ENCODE results near the gene WDPCP. TPM values are rescaled to one million over a fixed set of nuclear protein-coding genes. Genes with fewer than 3 reads are reported as not detected.

Gene WDPCP
- total and polyA plus RNA-seq, 2 experiments from 2014 or later: 8.8 to 20.4 TPM

- TF ChIP-seq STAT1 (IDR thresholded peaks at IDR 0.05; ENCODE audit: unreplicated experiment): no peak
- TF ChIP-seq, protein P1, sequence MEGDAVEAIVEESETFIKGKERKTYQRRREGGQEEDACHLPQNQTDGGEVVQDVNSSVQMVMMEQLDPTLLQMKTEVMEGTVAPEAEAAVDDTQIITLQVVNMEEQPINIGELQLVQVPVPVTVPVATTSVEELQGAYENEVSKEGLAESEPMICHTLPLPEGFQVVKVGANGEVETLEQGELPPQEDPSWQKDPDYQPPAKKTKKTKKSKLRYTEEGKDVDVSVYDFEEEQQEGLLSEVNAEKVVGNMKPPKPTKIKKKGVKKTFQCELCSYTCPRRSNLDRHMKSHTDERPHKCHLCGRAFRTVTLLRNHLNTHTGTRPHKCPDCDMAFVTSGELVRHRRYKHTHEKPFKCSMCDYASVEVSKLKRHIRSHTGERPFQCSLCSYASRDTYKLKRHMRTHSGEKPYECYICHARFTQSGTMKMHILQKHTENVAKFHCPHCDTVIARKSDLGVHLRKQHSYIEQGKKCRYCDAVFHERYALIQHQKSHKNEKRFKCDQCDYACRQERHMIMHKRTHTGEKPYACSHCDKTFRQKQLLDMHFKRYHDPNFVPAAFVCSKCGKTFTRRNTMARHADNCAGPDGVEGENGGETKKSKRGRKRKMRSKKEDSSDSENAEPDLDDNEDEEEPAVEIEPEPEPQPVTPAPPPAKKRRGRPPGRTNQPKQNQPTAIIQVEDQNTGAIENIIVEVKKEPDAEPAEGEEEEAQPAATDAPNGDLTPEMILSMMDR (conservative IDR thresholded peaks at IDR 0.05; ENCODE audit: low read depth in 2 of 2): no peak
- TF ChIP-seq NANOG (IDR thresholded peaks at IDR 0.05; ENCODE audit: borderline replicate concordance): no peak
- DNase-seq (ENCODE audit: low spot score) (no peak), ATAC-seq (no peak)
- H3K36me3 ChIP-seq (ENCODE audit: insufficient read depth): no peaks in the 10 kb centered on the region
- H3K4me1 ChIP-seq (ENCODE audit: insufficient read depth): no peaks in the 10 kb centered on the region
- no peaks in the 10 kb centered on the region for H3K9me2 ChIP-seq (ENCODE audit: insufficient read depth)
- H2AFZ ChIP-seq: no peak overlapping the region
- no peaks in the 10 kb centered on the region for H3K4me1 Mint-ChIP-seq
- H4K20me1 ChIP-seq (replicated peaks; ENCODE audit: insufficient read depth): no peaks in the 10 kb centered on the region
- H3K27me3 ChIP-seq (ENCODE audit: insufficient read depth): no peaks in the 10 kb centered on the region
- no peak overlapping the region for H3K4me3 ChIP-seq
- H3K27ac ChIP-seq (ENCODE audit: low read depth): no peak overlapping the region
- no peaks in the 10 kb centered on the region for H3K36me3 Mint-ChIP-seq (ENCODE audit: low read depth)
- H3K27ac Mint-ChIP-seq: no peak overlapping the region
- peaks cover 4% of the 10 kb centered on the region for H3K27me3 Mint-ChIP-seq (ENCODE audit: insufficient read depth, low read depth, poor library complexity)
- no peak overlapping the region for H3K4me3 Mint-ChIP-seq
- no peaks in the 10 kb centered on the region for H3K79me2 ChIP-seq (replicated peaks; ENCODE audit: insufficient read depth)
- no peaks in the 10 kb centered on the region for H3K9me3 Mint-ChIP-seq
- H3F3A ChIP-seq (replicated peaks; ENCODE audit: low read depth): no peaks in the 10 kb centered on the region
- H3K4me2 ChIP-seq: no peak overlapping the region
These were observed 514.3 kb downstream of the WDPCP start for GRCh38 chr2:63073994-63074393.

- no peaks in the 10 kb centered on the region; the same call in 2 of the 3 replicates for H3K4me1 Mint-ChIP-seq
- ATAC-seq: no peak
- no peaks in the 10 kb centered on the region for H3K36me3 ChIP-seq (ENCODE audit: insufficient read depth)
These were observed 516.6 kb downstream of the WDPCP start for GRCh38 chr2:63071664-63072063.

More at GRCh38 chr2:63071664-63072063, 516.6 kb downstream of the WDPCP start:
- H4K20me1 ChIP-seq (replicated peaks; ENCODE audit: insufficient read depth): no peaks in the 10 kb centered on the region
- no peak overlapping the region for H2AFZ ChIP-seq
- H3K27me3 ChIP-seq (ENCODE audit: insufficient read depth): no peaks in the 10 kb centered on the region
- Mint-ChIP-seq H3K27me3 (ENCODE audit: insufficient read depth, low read depth, poor library complexity) (peaks cover 3% of the 10 kb centered on the region), H3K9me3 (no peaks in the 10 kb centered on the region), H3K27ac (no peak overlapping the region), H3K36me3 (ENCODE audit: low read depth) (no peaks in the 10 kb centered on the region), H3K4me3 (no peak overlapping the region)
- TF ChIP-seq, protein P2, sequence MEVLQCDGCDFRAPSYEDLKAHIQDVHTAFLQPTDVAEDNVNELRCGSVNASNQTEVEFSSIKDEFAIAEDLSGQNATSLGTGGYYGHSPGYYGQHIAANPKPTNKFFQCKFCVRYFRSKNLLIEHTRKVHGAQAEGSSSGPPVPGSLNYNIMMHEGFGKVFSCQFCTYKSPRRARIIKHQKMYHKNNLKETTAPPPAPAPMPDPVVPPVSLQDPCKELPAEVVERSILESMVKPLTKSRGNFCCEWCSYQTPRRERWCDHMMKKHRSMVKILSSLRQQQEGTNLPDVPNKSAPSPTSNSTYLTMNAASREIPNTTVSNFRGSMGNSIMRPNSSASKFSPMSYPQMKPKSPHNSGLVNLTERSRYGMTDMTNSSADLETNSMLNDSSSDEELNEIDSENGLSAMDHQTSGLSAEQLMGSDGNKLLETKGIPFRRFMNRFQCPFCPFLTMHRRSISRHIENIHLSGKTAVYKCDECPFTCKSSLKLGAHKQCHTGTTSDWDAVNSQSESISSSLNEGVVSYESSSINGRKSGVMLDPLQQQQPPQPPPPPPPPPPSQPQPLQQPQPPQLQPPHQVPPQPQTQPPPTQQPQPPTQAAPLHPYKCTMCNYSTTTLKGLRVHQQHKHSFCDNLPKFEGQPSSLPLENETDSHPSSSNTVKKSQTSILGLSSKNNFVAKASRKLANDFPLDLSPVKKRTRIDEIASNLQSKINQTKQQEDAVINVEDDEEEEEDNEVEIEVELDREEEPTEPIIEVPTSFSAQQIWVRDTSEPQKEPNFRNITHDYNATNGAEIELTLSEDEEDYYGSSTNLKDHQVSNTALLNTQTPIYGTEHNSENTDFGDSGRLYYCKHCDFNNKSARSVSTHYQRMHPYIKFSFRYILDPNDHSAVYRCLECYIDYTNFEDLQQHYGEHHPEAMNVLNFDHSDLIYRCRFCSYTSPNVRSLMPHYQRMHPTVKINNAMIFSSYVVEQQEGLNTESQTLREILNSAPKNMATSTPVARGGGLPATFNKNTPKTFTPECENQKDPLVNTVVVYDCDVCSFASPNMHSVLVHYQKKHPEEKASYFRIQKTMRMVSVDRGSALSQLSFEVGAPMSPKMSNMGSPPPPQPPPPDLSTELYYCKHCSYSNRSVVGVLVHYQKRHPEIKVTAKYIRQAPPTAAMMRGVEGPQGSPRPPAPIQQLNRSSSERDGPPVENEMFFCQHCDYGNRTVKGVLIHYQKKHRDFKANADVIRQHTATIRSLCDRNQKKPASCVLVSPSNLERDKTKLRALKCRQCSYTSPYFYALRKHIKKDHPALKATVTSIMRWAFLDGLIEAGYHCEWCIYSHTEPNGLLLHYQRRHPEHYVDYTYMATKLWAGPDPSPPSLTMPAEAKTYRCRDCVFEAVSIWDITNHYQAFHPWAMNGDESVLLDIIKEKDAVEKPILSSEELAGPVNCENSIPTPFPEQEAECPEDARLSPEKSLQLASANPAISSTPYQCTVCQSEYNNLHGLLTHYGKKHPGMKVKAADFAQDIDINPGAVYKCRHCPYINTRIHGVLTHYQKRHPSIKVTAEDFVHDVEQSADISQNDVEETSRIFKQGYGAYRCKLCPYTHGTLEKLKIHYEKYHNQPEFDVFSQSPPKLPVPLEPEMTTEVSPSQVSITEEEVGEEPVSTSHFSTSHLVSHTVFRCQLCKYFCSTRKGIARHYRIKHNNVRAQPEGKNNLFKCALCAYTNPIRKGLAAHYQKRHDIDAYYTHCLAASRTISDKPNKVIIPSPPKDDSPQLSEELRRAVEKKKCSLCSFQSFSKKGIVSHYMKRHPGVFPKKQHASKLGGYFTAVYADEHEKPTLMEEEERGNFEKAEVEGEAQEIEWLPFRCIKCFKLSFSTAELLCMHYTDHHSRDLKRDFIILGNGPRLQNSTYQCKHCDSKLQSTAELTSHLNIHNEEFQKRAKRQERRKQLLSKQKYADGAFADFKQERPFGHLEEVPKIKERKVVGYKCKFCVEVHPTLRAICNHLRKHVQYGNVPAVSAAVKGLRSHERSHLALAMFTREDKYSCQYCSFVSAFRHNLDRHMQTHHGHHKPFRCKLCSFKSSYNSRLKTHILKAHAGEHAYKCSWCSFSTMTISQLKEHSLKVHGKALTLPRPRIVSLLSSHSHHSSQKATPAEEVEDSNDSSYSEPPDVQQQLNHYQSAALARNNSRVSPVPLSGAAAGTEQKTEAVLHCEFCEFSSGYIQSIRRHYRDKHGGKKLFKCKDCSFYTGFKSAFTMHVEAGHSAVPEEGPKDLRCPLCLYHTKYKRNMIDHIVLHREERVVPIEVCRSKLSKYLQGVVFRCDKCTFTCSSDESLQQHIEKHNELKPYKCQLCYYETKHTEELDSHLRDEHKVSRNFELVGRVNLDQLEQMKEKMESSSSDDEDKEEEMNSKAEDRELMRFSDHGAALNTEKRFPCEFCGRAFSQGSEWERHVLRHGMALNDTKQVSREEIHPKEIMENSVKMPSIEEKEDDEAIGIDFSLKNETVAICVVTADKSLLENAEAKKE (CRISPR knock-in tag; IDR thresholded peaks at IDR 0.05): no peak
- TF ChIP-seq, protein P1 (conservative IDR thresholded peaks at IDR 0.05; ENCODE audit: low read depth in 2 of 2): 0 out of 4 replicates have a peak, but pooled peaks of 1 of the 2 experiments have one; percentile 4
- peak; percentile 1 for DNase-seq (ENCODE audit: low spot score)
- no peak overlapping the region for H3K27ac ChIP-seq (ENCODE audit: low read depth)
- no peak overlapping the region for H3K4me2 ChIP-seq
- no peak overlapping the region for H3K4me3 ChIP-seq
- no peaks in the 10 kb centered on the region for H3F3A ChIP-seq (replicated peaks; ENCODE audit: low read depth)
- H3K79me2 ChIP-seq (replicated peaks; ENCODE audit: insufficient read depth): no peaks in the 10 kb centered on the region
- H3K4me1 ChIP-seq (ENCODE audit: insufficient read depth): no peaks in the 10 kb centered on the region
- H3K9me2 ChIP-seq (ENCODE audit: insufficient read depth): no peaks in the 10 kb centered on the region
